A673 (cell line): Measurements from ENCODE around the gene PCGF6.
"Not testable (repeated sequence)": the region's sequence is repeated elsewhere in the genome, so short reads cannot be mapped to it uniquely, and the experiment has no call there.

Experiments used
- CTCF ChIP-seq: fragments of 300-800, 200-600 bp; sonication (generic); conservative IDR thresholded peaks from 2 replicates; pipeline ENCODE4 v1.5.1; 2017; ENCODE audit warnings: low read depth, mild to moderate bottlenecking, antibody characterized with exemption, low read length, moderate library complexity, mixed read lengths
- EZH2 ChIP-seq: fragments of 200-600 bp; sonication (generic); IDR thresholded peaks from 2 replicates; pipeline ENCODE4 v1.6.1; 2017; ENCODE audit warnings: borderline replicate concordance, low read depth, mild to moderate bottlenecking, mixed read lengths, antibody characterized with exemption, low read length; ENCODE audit not compliant: poor library complexity, severe bottlenecking

- TF ChIP-seq CTCF, EZH2: not testable (repeated sequence)
Measured at GRCh38 chr10:103360791-103361190, 9.9 kb upstream of the PCGF6 start.
